SK-N-SH (cell line): Measurements from ENCODE around the gene TMEM187. TPM values are rescaled to one million over a fixed set of nuclear protein-coding genes. Genes with fewer than 3 reads are reported as not detected.

ENCODE experiments used
- polyA plus RNA-seq, 3 experiments: library from polyadenylated mRNA; depleted of rRNA; stranded (reverse); fragments of >200 nt; gene quantifications; 2 replicates each; pipeline ENCODE4 v1.2.3, GENCODE V29; 2012
- small RNA-seq, 7 experiments: library from RNA; depleted of rRNA; stranded (forward); fragments of <200 nt; gene quantifications; one replicate each; pipeline ENCODE3, GENCODE V24; 2012

The TMEM187 gene
- polyA plus RNA-seq, 1 of the 3 experiments (the other 2 are of a cell fraction): 10.9 TPM

Small RNA genes lying within 50 kb of the gene (small RNA-seq; reads per million reads assigned to genes)
- 0 reads per million in 7 experiments for gene MIR3202-1

Other genes with a start within 250 kb of the TMEM187 start
- gene BCAP31, start 248.4 kb upstream of the TMEM187 start, polyA plus RNA-seq (2012; rRNA removed): 173 and 220 TPM in 2 replicates
- 7.2 and 7.9 TPM in 2 replicates for gene ABCD1, start 247.9 kb upstream of the TMEM187 start, polyA plus RNA-seq (2012; rRNA removed)
- gene PLXNB3, start 208.5 kb upstream of the TMEM187 start, polyA plus RNA-seq (2012; rRNA removed): 13.8 and 15.5 TPM in 2 replicates
- gene SRPK3, start 191.7 kb upstream of the TMEM187 start, polyA plus RNA-seq (2012; rRNA removed): 0.50 and 0.74 TPM in 2 replicates
- 78.0 and 107 TPM in 2 replicates for gene IDH3G, start 178.4 kb upstream of the TMEM187 start, polyA plus RNA-seq (2012; rRNA removed)
- gene SSR4, start 178.1 kb upstream of the TMEM187 start, polyA plus RNA-seq (2012; rRNA removed): 326 and 367 TPM in 2 replicates
- gene PDZD4, start 142.2 kb upstream of the TMEM187 start, polyA plus RNA-seq (2012; rRNA removed): 1.9 and 2.4 TPM in 2 replicates
- gene L1CAM, start 86.6 kb upstream of the TMEM187 start, polyA plus RNA-seq (2012; rRNA removed): 1.9 and 2.0 TPM in 2 replicates
- not detected in 2 replicates for gene AVPR2, start 68.1 kb upstream of the TMEM187 start, polyA plus RNA-seq (2012; rRNA removed)
- 1.6 and 2.2 TPM in 2 replicates for gene ARHGAP4, start 46.5 kb upstream of the TMEM187 start, polyA plus RNA-seq (2012; rRNA removed)
- 192 and 229 TPM in 2 replicates for gene NAA10, start 37.7 kb upstream of the TMEM187 start, polyA plus RNA-seq (2012; rRNA removed)
- gene RENBP, start 28.1 kb upstream of the TMEM187 start, polyA plus RNA-seq (2012; rRNA removed): 0.90 and 1.0 TPM in 2 replicates
- gene HCFC1, start 936 bp upstream of the TMEM187 start, polyA plus RNA-seq (2012; rRNA removed): 4.7 and 9.5 TPM in 2 replicates
- gene IRAK1, start 47.1 kb downstream of the TMEM187 start, polyA plus RNA-seq (2012; rRNA removed): 66.1 and 68.5 TPM in 2 replicates
- 7.0 and 8.2 TPM in 2 replicates for gene MECP2, start 125.0 kb downstream of the TMEM187 start, polyA plus RNA-seq (2012; rRNA removed)
- gene OPN1LW, start 171.5 kb downstream of the TMEM187 start, polyA plus RNA-seq (2012; rRNA removed): not detected in 2 replicates
- not detected in 2 replicates for gene OPN1MW, start 209.8 kb downstream of the TMEM187 start, polyA plus RNA-seq (2012; rRNA removed)
- gene OPN1MW2, start 247.0 kb downstream of the TMEM187 start, polyA plus RNA-seq (2012; rRNA removed): not detected in 2 replicates